AG10803 (cell line): ENCODE results near the gene CTSD.

Source experiments
- DNase-seq: peaks from one replicate; pipeline ENCODE4 v3.0.0; 2010; ENCODE audit warnings: low read depth
- H3K4me3 ChIP-seq: 2 replicates; pipeline ENCODE4 v1.5.1; 2011; ENCODE audit warnings: mild to moderate bottlenecking, low read length, control low read depth
- CTCF ChIP-seq: conservative IDR thresholded peaks from 2 replicates; pipeline ENCODE4 v1.5.1; 2011; ENCODE audit warnings: mild to moderate bottlenecking, low read length, control low read depth, inconsistent platforms

Gene CTSD

GRCh38 chr11:1803246-1803645 lies 39.5 kb upstream of the CTSD start:
- TF ChIP-seq CTCF: no peak
- DNase-seq: no peak
- no peak overlapping the region for H3K4me3 ChIP-seq

- no peak for DNase-seq
- no peak for TF ChIP-seq CTCF
- H3K4me3 ChIP-seq: no peak overlapping the region
Observed at GRCh38 chr11:1797391-1798125, 33.8 kb upstream of the CTSD start.

- TF ChIP-seq CTCF: no peak
- no peak overlapping the region for H3K4me3 ChIP-seq
- no peak for DNase-seq
Observed at GRCh38 chr11:1796413-1797011, 32.8 kb upstream of the CTSD start.

- DNase-seq: no peak
- H3K4me3 ChIP-seq: no peak overlapping the region
- no peak for TF ChIP-seq CTCF
Observed at GRCh38 chr11:1793081-1793480, 29.4 kb upstream of the CTSD start.

GRCh38 chr11:1792461-1792860 lies 28.7 kb upstream of the CTSD start:
- no peak for DNase-seq
- TF ChIP-seq CTCF: no peak
- no peak overlapping the region for H3K4me3 ChIP-seq

- DNase-seq: no peak
- no peak for TF ChIP-seq CTCF
- no peak overlapping the region for H3K4me3 ChIP-seq
Observed at GRCh38 chr11:1791912-1792311, 28.2 kb upstream of the CTSD start.

GRCh38 chr11:1786466-1786865 lies 22.7 kb upstream of the CTSD start:
- no peak for TF ChIP-seq CTCF
- no peak for DNase-seq
- H3K4me3 ChIP-seq: no peak overlapping the region
